ENCODE measurements around the gene SBNO2.

DNA sequence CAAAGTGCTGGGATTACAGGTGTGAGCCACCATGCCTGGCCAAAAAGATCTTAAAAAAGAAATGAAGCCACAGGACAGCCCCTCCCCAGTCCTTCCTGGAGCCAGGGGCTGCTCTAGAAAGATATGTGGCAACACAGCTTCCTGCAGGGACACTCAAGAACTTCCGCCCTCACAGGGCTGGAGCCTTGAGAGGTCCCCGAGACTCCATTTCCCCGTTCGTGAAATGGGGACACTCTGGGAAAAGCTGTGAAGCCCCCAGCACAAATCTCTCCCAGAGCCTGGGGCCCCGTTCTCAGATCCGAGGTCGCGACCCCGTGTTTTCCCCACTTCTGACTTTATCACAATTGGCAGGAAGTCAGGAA, 72.8 kb downstream of the SBNO2 start:
- TF ChIP-seq POLR2AphosphoS5 (IDR thresholded peaks at IDR 0.05): peak; percentile 4 to 36
- TF ChIP-seq, protein P1, sequence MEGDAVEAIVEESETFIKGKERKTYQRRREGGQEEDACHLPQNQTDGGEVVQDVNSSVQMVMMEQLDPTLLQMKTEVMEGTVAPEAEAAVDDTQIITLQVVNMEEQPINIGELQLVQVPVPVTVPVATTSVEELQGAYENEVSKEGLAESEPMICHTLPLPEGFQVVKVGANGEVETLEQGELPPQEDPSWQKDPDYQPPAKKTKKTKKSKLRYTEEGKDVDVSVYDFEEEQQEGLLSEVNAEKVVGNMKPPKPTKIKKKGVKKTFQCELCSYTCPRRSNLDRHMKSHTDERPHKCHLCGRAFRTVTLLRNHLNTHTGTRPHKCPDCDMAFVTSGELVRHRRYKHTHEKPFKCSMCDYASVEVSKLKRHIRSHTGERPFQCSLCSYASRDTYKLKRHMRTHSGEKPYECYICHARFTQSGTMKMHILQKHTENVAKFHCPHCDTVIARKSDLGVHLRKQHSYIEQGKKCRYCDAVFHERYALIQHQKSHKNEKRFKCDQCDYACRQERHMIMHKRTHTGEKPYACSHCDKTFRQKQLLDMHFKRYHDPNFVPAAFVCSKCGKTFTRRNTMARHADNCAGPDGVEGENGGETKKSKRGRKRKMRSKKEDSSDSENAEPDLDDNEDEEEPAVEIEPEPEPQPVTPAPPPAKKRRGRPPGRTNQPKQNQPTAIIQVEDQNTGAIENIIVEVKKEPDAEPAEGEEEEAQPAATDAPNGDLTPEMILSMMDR (IDR thresholded peaks at IDR 0.05): no peak
